ENCODE data around the gene FBXO24. TPM values are rescaled to one million over a fixed set of nuclear protein-coding genes. Genes with fewer than 3 reads are reported as not detected.

The FBXO24 gene
- total and polyA plus RNA-seq, 10 donors: 0.54 to 1.6 (median 1.2) TPM; not detected in 1

DNA sequence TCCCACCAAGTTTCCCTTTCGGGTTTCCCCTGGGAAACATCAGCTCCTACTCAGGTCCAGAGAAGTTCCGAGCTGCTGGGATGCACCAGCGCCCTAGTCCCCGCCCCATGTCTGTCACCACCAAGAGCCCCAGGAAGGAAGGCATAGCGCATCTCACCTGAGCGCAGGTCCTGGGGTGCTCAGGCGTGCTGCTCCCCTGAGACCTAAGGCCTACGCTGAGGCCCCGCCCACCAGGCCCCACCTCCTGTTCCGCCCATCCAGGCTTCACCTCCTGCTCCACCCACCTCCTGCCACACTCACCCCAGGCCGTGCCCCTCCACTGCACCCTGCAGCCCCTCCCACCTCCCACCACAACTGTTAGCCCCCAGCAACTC, 56.4 kb downstream of the FBXO24 start:
- H3K9me3 ChIP-seq: no peaks in the 10 kb centered on the region
- intact Hi-C loops (cut with DNase I; ENCODE audit: low total_unique reads): no loop called here
- peaks cover 0 to 4% (median 0%) of the 10 kb centered on the region in 6 donors for H3K4me1 ChIP-seq
- no peaks in the 10 kb centered on the region for H3K36me3 ChIP-seq
- no peak overlapping the region for H3K27ac ChIP-seq
- peaks cover 0 to 44% (median 19%) of the 10 kb centered on the region in 7 donors for H3K27me3 ChIP-seq (replicated peaks in 1 of 7)
- DNase-seq: peak; percentile 85
- 40 to 68% (median 50%) methylated on average over 6 to 11 of the region's 11 CpGs for WGBS, 5 donors
- no peak for TF ChIP-seq POLR2AphosphoS5 (IDR thresholded peaks at IDR 0.05)
- no peak for TF ChIP-seq POLR2A (IDR thresholded peaks at IDR 0.05)
- TF ChIP-seq, protein P1, sequence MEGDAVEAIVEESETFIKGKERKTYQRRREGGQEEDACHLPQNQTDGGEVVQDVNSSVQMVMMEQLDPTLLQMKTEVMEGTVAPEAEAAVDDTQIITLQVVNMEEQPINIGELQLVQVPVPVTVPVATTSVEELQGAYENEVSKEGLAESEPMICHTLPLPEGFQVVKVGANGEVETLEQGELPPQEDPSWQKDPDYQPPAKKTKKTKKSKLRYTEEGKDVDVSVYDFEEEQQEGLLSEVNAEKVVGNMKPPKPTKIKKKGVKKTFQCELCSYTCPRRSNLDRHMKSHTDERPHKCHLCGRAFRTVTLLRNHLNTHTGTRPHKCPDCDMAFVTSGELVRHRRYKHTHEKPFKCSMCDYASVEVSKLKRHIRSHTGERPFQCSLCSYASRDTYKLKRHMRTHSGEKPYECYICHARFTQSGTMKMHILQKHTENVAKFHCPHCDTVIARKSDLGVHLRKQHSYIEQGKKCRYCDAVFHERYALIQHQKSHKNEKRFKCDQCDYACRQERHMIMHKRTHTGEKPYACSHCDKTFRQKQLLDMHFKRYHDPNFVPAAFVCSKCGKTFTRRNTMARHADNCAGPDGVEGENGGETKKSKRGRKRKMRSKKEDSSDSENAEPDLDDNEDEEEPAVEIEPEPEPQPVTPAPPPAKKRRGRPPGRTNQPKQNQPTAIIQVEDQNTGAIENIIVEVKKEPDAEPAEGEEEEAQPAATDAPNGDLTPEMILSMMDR (IDR thresholded peaks at IDR 0.05 in 8 of 11, conservative IDR thresholded peaks at IDR 0.05 in 3 of 11): no peak
- peak overlapping the region in 1 of 8 donors; percentile 6 for H3K4me3 ChIP-seq

DNA sequence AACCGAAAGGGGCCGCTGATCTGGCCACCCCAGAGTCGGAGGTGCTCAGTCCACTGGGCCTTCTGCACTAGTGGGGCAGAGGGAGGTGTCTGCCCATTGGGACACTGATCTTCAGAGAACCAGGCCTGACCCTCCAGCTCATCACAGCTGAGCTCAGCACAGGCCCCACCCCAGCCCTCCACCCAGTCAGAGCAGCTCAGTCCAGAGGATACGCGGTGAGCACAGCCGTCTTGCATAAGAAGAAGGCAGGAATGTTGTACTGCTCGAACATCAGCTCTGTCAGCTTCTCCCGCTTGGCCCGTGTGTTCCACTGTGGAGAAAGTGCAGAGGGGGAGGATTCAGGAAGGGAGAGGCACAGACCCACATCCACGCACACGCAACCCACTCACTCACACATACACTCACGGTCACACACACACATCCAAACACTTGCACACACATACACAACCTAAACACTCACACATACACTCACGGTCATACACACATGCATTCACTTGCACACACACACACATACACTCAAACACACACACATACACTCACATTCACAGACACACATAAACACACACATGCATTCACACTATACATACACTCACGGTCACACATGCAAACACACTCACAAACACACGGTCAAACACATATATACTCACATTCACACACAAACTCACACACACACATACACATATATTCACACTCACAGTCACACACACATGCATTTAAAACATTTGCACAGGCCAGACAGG, 63.9 kb downstream of the FBXO24 start:
- no peak for DNase-seq
- no peak for TF ChIP-seq POLR2AphosphoS5 (IDR thresholded peaks at IDR 0.05)
- TF ChIP-seq, protein P1 (IDR thresholded peaks at IDR 0.05 in 8 of 11, conservative IDR thresholded peaks at IDR 0.05 in 3 of 11): peak in 1 of 11 experiments; percentile 5
- H3K9me3 ChIP-seq: no peaks in the 10 kb centered on the region
- WGBS, 5 donors: 75 to 89% (median 79%) methylated on average over 12 to 15 of the region's 15 CpGs
- H3K4me3 ChIP-seq: no peak overlapping the region
- no peaks in the 10 kb centered on the region for H3K4me1 ChIP-seq
- H3K27ac ChIP-seq: no peak overlapping the region
- H3K27me3 ChIP-seq (replicated peaks in 1 of 7): peaks cover 0 to 86% (median 24%) of the 10 kb centered on the region in 7 donors
- H3K36me3 ChIP-seq: no peaks in the 10 kb centered on the region
- intact Hi-C loops (cut with DNase I; ENCODE audit: low total_unique reads): no loop called here

Small RNAs within 50 kb of the gene (small RNA-seq; reads per million reads assigned to genes)
- gene SAP25: 0 reads per million in 4 donors

Other genes starting within 250 kb of the FBXO24 start
- gene PILRB, start 228.2 kb upstream of the FBXO24 start, total RNA-seq: 100 to 1,000 TPM in 2 of 7 donors, 10 to 100 TPM in 5; 66.2 to 114 (median 70.5) TPM
- gene PILRB, start 228.2 kb upstream of the FBXO24 start, polyA plus RNA-seq: 10 to 100 TPM; 56.8 to 97.5 (median 95.0) TPM
- gene PILRA, start 212.8 kb upstream of the FBXO24 start, total RNA-seq: 10 to 100 TPM; 19.8 to 61.1 (median 30.9) TPM
- 10 to 100 TPM in 2 of 3 donors, 1 to 10 TPM in 1; 5.8 to 18.8 (median 11.7) TPM for gene PILRA, start 212.8 kb upstream of the FBXO24 start, polyA plus RNA-seq
- gene ZCWPW1, start 157.6 kb upstream of the FBXO24 start, total RNA-seq: 1 to 10 TPM; 4.5 to 8.3 (median 6.3) TPM
- gene ZCWPW1, start 157.6 kb upstream of the FBXO24 start, polyA plus RNA-seq: 10 to 100 TPM; 21.7 to 42.6 (median 24.3) TPM
- 10 to 100 TPM; 42.3 to 82.2 (median 67.3) TPM for gene MEPCE, start 156.5 kb upstream of the FBXO24 start, total RNA-seq
- 10 to 100 TPM; 31.4 to 56.9 (median 38.0) TPM for gene MEPCE, start 156.5 kb upstream of the FBXO24 start, polyA plus RNA-seq
- gene PPP1R35, start 149.8 kb upstream of the FBXO24 start, total RNA-seq: 10 to 100 TPM; 46.7 to 63.8 (median 57.7) TPM
- 100 to 1,000 TPM in 2 of 3 donors, 10 to 100 TPM in 1; 87.6 to 111 (median 111) TPM for gene PPP1R35, start 149.8 kb upstream of the FBXO24 start, polyA plus RNA-seq
- 1 to 10 TPM in 5 of 7 donors, not detected in 2; 1.3 to 4.6 (median 1.9) TPM for gene SPACDR, start 122.1 kb upstream of the FBXO24 start, total RNA-seq
- 1 to 10 TPM in 2 of 3 donors, under 1 TPM in 1; 0.65 to 2.1 (median 1.2) TPM for gene SPACDR, start 122.1 kb upstream of the FBXO24 start, polyA plus RNA-seq
- gene TSC22D4, start 107.1 kb upstream of the FBXO24 start, total RNA-seq: 100 to 1,000 TPM in 3 of 7 donors, 10 to 100 TPM in 4; 67.1 to 119 (median 98.8) TPM
- gene TSC22D4, start 107.1 kb upstream of the FBXO24 start, polyA plus RNA-seq: 100 to 1,000 TPM in 1 of 3 donors, 10 to 100 TPM in 2; 57.2 to 105 (median 83.9) TPM
- gene NYAP1, start 102.4 kb upstream of the FBXO24 start, total RNA-seq: 1 to 10 TPM in 3 of 7 donors, under 1 TPM in 3, not detected in 1; 0.32 to 2.1 (median 1.2) TPM
- under 1 TPM; 0.07 to 0.54 (median 0.14) TPM for gene NYAP1, start 102.4 kb upstream of the FBXO24 start, polyA plus RNA-seq
- gene AGFG2, start 47.1 kb upstream of the FBXO24 start, total RNA-seq: 100 to 1,000 TPM in 1 of 7 donors, 10 to 100 TPM in 6; 28.2 to 110 (median 52.3) TPM
- 10 to 100 TPM; 14.2 to 57.1 (median 17.4) TPM for gene AGFG2, start 47.1 kb upstream of the FBXO24 start, polyA plus RNA-seq
- 10 to 100 TPM; 11.0 to 28.4 (median 21.1) TPM for gene SAP25, start 12.4 kb upstream of the FBXO24 start, total RNA-seq
- gene SAP25, start 12.4 kb upstream of the FBXO24 start, polyA plus RNA-seq: 10 to 100 TPM; 25.3 to 75.6 (median 50.6) TPM
- gene LRCH4, start 199 bp upstream of the FBXO24 start, total RNA-seq: 100 to 1,000 TPM; 145 to 333 (median 186) TPM
- gene LRCH4, start 199 bp upstream of the FBXO24 start, polyA plus RNA-seq: 100 to 1,000 TPM; 151 to 310 (median 269) TPM
- gene PCOLCE, start 16.0 kb downstream of the FBXO24 start, total RNA-seq: 10 to 100 TPM in 6 of 7 donors, 1 to 10 TPM in 1; 7.1 to 31.4 (median 21.9) TPM
- gene PCOLCE, start 16.0 kb downstream of the FBXO24 start, polyA plus RNA-seq: 10 to 100 TPM; 29.0 to 38.7 (median 30.2) TPM
- gene MOSPD3, start 26.2 kb downstream of the FBXO24 start, total RNA-seq: 10 to 100 TPM; 13.4 to 20.4 (median 16.0) TPM
- 10 to 100 TPM; 11.2 to 16.8 (median 13.9) TPM for gene MOSPD3, start 26.2 kb downstream of the FBXO24 start, polyA plus RNA-seq
- 1 to 10 TPM; 1.9 to 6.6 (median 2.4) TPM for gene TFR2, start 55.2 kb downstream of the FBXO24 start, total RNA-seq
- gene TFR2, start 55.2 kb downstream of the FBXO24 start, polyA plus RNA-seq: 1 to 10 TPM; 1.7 to 1.9 (median 1.8) TPM
- not detected for gene ACTL6B, start 70.1 kb downstream of the FBXO24 start, total RNA-seq
- not detected for gene ACTL6B, start 70.1 kb downstream of the FBXO24 start, polyA plus RNA-seq
- gene GNB2, start 87.4 kb downstream of the FBXO24 start, total RNA-seq: 100 to 1,000 TPM; 207 to 342 (median 270) TPM
- gene GNB2, start 87.4 kb downstream of the FBXO24 start, polyA plus RNA-seq: 100 to 1,000 TPM; 104 to 195 (median 121) TPM
- gene GIGYF1, start 107.9 kb downstream of the FBXO24 start, total RNA-seq: 100 to 1,000 TPM in 1 of 7 donors, 10 to 100 TPM in 6; 35.3 to 102 (median 71.5) TPM
- gene GIGYF1, start 107.9 kb downstream of the FBXO24 start, polyA plus RNA-seq: 10 to 100 TPM; 15.4 to 56.2 (median 36.0) TPM
- 10 to 100 TPM; 14.9 to 22.8 (median 17.2) TPM for gene POP7, start 119.8 kb downstream of the FBXO24 start, total RNA-seq
- 10 to 100 TPM; 30.6 to 39.1 (median 38.2) TPM for gene POP7, start 119.8 kb downstream of the FBXO24 start, polyA plus RNA-seq
- gene EPO, start 134.1 kb downstream of the FBXO24 start, total RNA-seq: under 1 TPM in 1 of 7 donors, not detected in 6; 0.42 TPM
- gene EPO, start 134.1 kb downstream of the FBXO24 start, polyA plus RNA-seq: under 1 TPM; 0.06 to 0.26 (median 0.13) TPM
- gene ZAN, start 147.3 kb downstream of the FBXO24 start, total RNA-seq: not detected
- under 1 TPM in 1 of 3 donors, not detected in 2; under 0.01 TPM for gene ZAN, start 147.3 kb downstream of the FBXO24 start, polyA plus RNA-seq
- 100 to 1,000 TPM in 5 of 7 donors, 10 to 100 TPM in 2; 82.9 to 157 (median 109) TPM for gene EPHB4, start 241.2 kb downstream of the FBXO24 start, total RNA-seq
- gene EPHB4, start 241.2 kb downstream of the FBXO24 start, polyA plus RNA-seq: 10 to 100 TPM; 14.8 to 34.7 (median 21.4) TPM